ENCODE measurements around the gene ATM. TPM values are rescaled to one million over a fixed set of nuclear protein-coding genes. Genes with fewer than 3 reads are reported as not detected.

The ATM gene
- total and polyA plus RNA-seq, 2 experiments from 2014 or later = 27.6 to 59.3 TPM

- Mint-ChIP-seq H3K36me3 (ENCODE audit: low read depth) (peaks cover 15% of the 10 kb centered on the region; the same call in 2 of the 3 replicates), H3K9me3 (no peaks in the 10 kb centered on the region), H3K27ac (no peak overlapping the region), H3K4me3 (no peak overlapping the region; the same call in 2 of the 3 replicates), H3K4me1 (peaks cover 31% of the 10 kb centered on the region), H3K27me3 (ENCODE audit: insufficient read depth, low read depth, poor library complexity) (no peaks in the 10 kb centered on the region)
- H3K4me1 ChIP-seq (ENCODE audit: insufficient read depth) = peaks cover 31% of the 10 kb centered on the region
- ATAC-seq (no peak), DNase-seq (ENCODE audit: low spot score) (no peak)
- peaks cover 71% of the 10 kb centered on the region for H3K79me2 ChIP-seq (replicated peaks; ENCODE audit: insufficient read depth)
- no peak overlapping the region for H2AFZ ChIP-seq
- no peak for TF ChIP-seq ZNF331 (CRISPR knock-in tag; IDR thresholded peaks at IDR 0.05; ENCODE audit: low read depth)
- H3K27ac ChIP-seq (ENCODE audit: low read depth) = no peak overlapping the region
- peak overlapping the region; percentile 89 for H3K4me2 ChIP-seq
- no peaks in the 10 kb centered on the region for H3K27me3 ChIP-seq (ENCODE audit: insufficient read depth)
- no peaks in the 10 kb centered on the region for H3K9me2 ChIP-seq (ENCODE audit: insufficient read depth)
- H3K36me3 ChIP-seq (ENCODE audit: insufficient read depth) = peaks cover 10% of the 10 kb centered on the region; the same call in 1 of the 2 replicates
- peaks cover 5% of the 10 kb centered on the region for H3F3A ChIP-seq (replicated peaks; ENCODE audit: low read depth)
- peaks cover 26% of the 10 kb centered on the region for H4K20me1 ChIP-seq (replicated peaks; ENCODE audit: insufficient read depth)
- H3K4me3 ChIP-seq = peak overlapping the region; percentile 86
These were observed 1.5 kb downstream of the ATM start for GRCh38 chr11:108224366-108224765.

- Histone ChIP-seq H3K27ac (ENCODE audit: low read depth) (0 out of 2 replicates have a peak overlapping the region, but pooled peaks have one; percentile 5), H3K79me2 (replicated peaks; ENCODE audit: insufficient read depth) (peaks cover 63% of the 10 kb centered on the region), H3K4me2 (peak overlapping the region; percentile 89), H3K4me3 (peak overlapping the region; percentile 86), H3F3A (replicated peaks; ENCODE audit: low read depth) (peaks cover 5% of the 10 kb centered on the region), H3K4me1 (ENCODE audit: insufficient read depth) (peaks cover 23% of the 10 kb centered on the region), H3K36me3 (ENCODE audit: insufficient read depth) (peaks cover 10% of the 10 kb centered on the region; the same call in 1 of the 2 replicates), H3K27me3 (ENCODE audit: insufficient read depth) (no peaks in the 10 kb centered on the region), H4K20me1 (replicated peaks; ENCODE audit: insufficient read depth) (peaks cover 21% of the 10 kb centered on the region), H3K9me2 (ENCODE audit: insufficient read depth) (no peaks in the 10 kb centered on the region), H2AFZ (no peak overlapping the region)
- H3K36me3 Mint-ChIP-seq (ENCODE audit: low read depth) = peaks cover 23% of the 10 kb centered on the region; the same call in 2 of the 3 replicates
- H3K4me3 Mint-ChIP-seq = no peak overlapping the region; the same call in 1 of the 3 replicates
- DNase-seq (ENCODE audit: low spot score) = no peak
- H3K4me1 Mint-ChIP-seq = peaks cover 24% of the 10 kb centered on the region
- ATAC-seq = no peak
- no peaks in the 10 kb centered on the region for H3K9me3 Mint-ChIP-seq
- peak overlapping the region; percentile 14; the same call in 1 of the 2 replicates for H3K27ac Mint-ChIP-seq
- H3K27me3 Mint-ChIP-seq (ENCODE audit: insufficient read depth, low read depth, poor library complexity) = no peaks in the 10 kb centered on the region
- TF ChIP-seq CTCF (conservative IDR thresholded peaks at IDR 0.05; ENCODE audit: low read depth in 2 of 2) (no peak), POLR2AphosphoS5 (IDR thresholded peaks at IDR 0.05; ENCODE audit: low read depth) (no peak), EZH2 (IDR thresholded peaks at IDR 0.05; ENCODE audit: low read depth, unreplicated experiment) (no peak), JUNB (IDR thresholded peaks at IDR 0.05; ENCODE audit: unreplicated experiment) (no peak), ZNF462 (CRISPR knock-in tag; IDR thresholded peaks at IDR 0.05) (no peak), CREB1 (CRISPR knock-in tag; IDR thresholded peaks at IDR 0.05; ENCODE audit: low read depth) (no peak), EZH2phosphoT487 (IDR thresholded peaks at IDR 0.05; ENCODE audit: unreplicated experiment) (no peak), ZNF331 (CRISPR knock-in tag; IDR thresholded peaks at IDR 0.05; ENCODE audit: low read depth) (no peak), ETS1 (IDR thresholded peaks at IDR 0.05) (no peak)
These were observed 2.3 kb downstream of the ATM start for GRCh38 chr11:108224911-108225786.
